Measurements from ENCODE around the gene KNSTRN.

Gene KNSTRN

DNA sequence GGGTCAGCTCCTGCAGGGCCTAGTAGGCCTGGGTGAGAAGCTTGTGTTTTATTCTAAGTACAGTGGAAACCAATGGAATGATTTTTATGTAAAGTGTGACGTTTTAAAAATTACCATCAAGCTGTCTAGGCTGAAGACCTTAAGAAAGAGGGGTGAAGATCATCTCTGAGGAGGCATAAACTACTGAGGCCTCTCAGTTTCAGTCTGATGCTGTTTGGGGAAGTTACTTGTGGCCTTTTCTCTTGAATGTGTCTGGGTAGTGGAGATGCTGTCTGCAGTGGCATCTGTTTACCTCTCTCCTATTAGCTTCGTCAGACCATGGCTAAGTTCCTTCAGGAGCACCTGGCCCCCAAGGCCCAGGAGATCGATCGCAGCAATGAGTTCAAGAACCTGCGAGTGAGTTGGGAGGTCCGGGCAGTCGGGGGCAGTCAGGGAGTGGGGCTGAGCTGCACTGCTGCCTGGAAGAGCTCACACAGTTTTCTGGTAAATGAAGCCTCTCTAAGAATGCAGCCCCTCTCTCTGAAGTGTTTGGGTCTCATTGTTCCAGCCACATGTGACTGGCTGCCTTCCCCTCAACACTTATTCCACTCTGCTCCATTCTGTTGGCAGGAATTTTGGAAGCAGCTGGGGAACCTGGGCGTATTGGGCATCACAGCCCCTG lies 24.9 kb downstream of the KNSTRN start:
- no peak for DNase-seq

DNA sequence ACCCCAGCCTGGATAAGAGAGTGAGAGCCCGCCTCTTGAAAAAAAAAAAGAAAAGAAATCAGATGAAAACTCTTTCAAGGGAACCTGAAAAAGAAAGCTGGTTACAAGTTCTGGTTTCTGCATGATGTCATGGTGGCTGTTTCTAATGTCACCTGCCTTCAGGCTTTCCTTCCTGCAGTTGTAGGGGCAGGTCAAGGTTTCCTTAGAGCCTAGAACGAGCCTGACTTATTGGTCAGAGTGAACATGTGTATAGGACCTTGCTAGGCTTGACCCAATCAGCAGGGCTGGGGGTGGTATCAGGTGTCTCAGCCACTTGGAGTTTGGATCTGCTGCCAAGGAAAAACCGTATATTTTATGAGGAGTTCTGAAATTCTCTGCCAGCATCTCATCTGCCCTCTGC lies 26.8 kb downstream of the KNSTRN start:
- no peak for DNase-seq

DNA sequence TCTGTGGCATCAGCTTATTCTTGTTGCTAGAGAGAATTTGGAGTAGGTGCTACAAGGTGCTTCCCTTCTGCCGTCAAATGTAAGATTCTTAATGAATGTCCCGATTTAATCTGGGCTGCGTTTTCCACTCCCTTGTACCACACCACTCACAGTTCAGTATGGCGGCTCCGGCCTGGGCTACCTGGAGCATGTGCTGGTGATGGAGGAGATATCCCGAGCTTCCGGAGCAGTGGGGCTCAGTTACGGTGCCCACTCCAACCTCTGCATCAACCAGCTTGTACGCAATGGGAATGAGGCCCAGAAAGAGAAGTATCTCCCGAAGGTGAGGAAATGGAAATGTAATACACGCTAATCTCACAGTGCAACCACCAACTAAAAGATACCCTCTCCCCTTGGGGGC lies 28.0 kb downstream of the KNSTRN start:
- DNase-seq, result no peak

DNA sequence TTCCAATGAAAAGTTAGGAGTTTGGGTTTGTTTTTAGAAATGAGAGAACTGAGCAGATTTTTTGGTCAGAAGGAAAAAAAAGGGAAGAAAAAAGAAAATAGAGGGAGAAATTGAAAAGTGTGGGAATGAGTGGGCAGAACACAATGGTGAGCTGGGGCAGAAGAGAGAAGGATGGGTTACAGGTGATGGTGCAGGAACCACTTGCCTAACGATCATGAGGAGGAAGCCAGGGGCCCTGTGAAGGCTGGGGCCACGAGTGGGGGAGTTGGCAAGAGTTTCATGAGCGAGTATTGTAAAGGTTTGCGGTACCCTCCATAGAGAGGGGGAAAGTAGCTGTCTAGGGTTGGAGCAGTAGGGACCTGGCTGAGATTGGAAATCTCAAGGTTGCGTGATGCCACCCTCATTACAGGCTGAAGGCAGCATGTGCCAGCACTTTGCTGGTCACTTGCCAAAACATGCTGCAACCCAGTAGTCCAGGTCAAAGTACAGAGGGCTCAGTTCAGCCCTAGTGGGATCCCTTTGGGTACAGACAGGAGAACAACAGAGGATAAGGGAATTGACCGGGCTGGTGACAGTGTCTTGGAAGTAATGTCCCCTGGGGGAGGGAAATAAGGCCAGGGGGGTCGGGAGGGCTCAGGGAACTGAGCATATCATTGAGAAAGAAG lies 29.7 kb downstream of the KNSTRN start:
- DNase-seq, result no peak

DNA sequence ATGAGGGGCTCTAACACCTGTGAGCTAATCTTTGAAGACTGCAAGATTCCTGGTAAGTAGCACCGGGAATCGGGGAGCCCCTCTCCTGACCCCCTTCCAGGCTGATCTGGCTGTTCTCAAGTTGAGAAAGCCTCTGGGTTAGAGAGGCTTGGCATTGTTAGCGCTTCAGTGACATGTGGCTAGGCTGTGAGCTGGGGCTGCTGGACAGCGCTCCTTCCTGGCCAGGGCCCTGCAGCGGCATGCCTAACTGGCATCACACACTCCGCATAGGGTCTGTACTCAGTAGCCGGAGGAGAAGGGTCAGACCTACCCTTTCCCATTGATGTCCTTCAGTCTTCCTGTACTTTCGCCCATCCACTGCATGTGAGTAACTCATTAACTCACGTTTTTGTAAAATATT lies 30.5 kb downstream of the KNSTRN start:
- DNase-seq, result no peak

DNA sequence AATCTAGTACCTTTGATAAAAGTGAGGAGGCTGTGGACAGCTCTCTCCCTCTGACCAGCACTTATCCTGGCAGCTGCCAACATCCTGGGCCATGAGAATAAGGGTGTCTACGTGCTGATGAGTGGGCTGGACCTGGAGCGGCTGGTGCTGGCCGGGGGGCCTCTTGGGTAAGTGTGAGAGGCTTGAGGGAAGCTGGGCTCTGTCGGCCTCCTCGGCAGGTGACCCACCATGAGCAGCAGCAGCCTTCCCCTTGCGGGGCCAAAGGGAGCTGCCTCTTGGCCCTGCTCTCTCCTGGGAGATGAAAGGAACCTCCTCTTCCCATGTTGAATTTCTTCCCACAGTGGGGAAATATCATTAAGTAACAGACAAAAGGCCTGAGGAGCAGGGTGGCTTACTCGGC lies 32.3 kb downstream of the KNSTRN start:
- no peak for DNase-seq

DNA sequence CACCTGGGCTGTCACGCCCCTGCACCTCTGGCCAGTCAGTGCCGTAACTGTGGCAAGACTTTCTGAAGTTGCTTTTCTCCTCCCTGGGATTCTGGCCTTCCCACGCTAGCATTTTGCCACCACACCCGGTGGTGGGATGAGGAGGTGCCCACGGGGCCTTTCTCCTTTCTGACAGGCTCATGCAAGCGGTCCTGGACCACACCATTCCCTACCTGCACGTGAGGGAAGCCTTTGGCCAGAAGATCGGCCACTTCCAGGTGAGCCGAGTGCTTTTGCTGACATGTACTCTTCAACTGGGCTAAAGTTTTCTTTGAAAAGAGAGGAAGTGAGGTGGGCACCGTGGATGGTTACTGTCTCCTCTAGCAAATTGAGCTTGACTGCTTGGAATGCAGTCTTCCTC lies 32.7 kb downstream of the KNSTRN start:
- DNase-seq, result no peak

DNA sequence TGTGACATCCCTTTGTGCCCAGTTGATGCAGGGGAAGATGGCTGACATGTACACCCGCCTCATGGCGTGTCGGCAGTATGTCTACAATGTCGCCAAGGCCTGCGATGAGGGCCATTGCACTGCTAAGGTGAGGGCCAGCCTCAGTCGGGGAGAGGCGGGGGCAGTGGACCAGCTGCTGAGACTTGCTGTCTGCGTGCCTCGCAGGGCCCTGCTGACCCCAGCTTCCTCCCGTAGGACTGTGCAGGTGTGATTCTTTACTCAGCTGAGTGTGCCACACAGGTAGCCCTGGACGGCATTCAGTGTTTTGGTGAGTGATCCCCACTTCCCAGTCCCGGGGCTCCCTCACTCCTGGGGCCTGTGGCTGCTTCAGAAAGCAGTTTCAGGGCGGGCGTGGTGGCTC lies 33.5 kb downstream of the KNSTRN start:
- no peak for DNase-seq

DNA sequence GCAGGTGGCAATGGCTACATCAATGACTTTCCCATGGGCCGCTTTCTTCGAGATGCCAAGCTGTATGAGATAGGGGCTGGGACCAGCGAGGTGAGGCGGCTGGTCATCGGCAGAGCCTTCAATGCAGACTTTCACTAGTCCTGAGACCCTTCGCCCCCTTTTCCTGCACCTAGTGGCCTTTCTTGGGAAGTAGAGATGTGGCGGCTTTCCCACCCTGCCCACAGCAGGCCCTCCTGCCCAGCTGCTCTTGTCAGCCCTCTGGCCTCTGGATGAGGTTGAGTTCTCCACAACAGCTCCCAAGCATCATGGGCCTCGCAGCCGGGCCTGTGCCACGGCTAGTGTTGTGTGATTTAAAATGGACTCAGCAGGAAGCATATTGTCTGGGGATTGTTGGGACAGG lies 35.6 kb downstream of the KNSTRN start:
- no peak for DNase-seq

DNA sequence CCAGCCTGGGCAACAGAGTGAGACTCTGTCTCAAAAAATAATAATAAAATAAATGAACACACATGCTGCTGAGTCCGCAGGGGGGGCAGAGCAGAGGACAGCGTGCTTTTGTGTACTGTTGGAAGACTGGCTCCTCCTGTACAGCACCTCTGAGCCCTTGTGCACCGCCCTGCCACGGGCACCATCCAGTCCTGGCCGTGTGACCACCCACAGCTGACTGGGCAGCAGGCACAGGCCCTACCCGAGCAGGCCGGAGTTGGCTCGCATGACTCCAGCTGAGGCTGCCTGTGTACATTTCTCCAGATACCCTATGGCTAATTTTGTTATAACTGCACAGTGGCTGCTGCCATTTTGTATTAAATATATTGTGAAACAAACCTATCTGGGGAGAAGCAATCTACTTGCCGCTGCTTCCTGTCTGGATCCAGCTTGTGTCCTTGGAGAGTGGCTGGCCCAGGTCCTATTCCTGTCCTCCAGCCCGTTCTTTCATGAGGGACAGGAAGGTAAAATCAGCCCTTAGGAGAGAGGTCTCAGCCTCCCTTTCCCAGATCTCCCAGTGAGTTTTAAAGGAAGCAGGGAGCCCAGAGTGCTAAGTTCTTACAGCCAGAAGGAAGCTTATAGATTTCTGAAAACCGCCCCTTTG lies 37.7 kb downstream of the KNSTRN start:
- no peak for DNase-seq

DNA sequence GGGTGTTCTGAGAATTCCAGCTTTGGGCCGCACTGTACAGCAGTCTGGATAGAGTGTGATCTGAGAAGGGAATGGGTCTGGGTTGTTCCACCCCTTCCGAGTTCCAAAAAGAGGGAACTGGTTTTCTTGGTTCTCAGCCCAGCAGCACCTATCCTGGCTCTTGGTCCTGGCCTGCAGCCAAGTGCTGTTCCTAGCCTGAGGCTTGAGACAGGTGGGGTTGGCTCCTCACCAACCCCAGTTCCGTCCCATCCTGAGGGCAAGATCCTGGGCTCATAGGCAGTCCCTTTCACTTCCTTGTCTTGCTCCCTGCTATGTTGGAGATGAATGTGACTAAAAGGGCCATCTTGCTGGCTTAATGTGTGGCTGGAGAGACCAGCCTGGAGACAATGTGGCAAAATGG lies 38.3 kb downstream of the KNSTRN start:
- no peak for DNase-seq

DNA sequence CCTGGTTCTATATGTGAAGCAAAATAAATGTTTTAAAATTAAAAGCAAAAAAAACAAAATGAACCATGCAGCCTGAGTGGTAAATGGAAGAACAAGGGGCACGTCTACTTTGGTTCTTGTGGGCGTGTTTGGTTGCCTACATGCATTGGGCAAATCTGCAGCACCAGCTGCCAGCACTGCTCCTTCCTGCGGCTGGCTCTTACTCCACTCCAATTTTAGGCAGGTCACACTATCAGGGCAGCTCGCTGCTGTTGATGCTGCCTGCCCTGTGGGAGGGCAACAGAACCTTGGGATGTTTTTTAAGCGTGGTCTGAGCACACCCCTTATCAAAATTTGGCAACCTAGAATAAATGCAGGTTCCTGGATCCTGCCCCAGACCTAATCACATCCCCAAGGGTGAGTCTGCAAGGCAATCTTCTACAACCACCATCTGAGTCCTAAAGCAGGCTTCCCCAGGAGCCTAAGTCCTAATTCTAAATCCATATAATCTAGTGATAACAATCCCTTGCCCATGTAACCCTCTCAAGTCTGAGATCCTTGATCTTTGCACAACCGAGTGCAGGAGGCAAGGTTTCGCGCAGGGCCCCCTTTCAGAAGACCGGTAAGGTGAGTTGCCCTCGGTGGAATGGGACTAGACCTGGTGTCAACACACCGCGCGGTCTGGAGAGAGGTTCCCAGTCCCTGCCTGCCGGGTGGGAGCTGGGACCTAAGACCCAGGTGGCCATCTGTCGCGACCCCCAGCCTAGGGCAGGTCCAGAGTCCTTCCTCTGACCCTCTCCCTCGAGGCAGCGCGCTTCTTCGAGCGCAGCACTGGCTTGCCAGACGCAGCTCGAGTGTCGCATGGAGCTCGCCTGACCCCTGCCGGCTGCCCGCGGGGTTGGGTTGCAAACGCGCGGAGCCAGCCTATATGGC lies 39.0 kb downstream of the KNSTRN start:
- DNase-seq, result peak; percentile 57

DNA sequence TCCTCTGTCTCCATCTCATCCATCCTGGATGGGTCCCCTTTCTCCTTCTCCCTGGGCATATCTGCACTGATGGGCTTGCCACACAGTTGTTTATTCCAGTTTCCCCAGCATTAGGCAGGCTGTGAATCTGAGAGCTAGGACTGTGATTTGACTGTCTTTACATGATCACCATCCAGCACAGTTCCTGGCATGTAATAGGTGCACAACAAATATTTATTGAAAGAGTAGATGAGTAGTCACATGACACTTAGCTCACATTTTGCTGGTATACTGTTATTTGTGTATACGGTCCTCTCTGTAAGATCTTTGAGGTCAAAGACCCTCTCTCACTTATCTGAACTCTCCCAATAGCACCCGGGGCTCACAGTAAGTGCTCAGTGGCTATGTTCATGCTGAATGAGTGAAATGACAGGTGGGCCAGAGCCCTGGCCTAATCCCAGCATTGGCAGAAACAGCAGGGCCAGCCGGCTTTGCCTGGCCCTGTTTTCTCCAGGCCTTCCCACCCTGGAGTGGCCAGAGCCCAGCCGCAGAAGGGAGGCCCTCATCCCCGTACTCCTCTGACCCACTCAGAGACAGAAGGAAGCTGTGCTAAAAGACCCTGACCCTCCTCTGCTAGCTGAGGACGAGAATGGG lies 42.1 kb downstream of the KNSTRN start:
- DNase-seq, result no peak

DNA sequence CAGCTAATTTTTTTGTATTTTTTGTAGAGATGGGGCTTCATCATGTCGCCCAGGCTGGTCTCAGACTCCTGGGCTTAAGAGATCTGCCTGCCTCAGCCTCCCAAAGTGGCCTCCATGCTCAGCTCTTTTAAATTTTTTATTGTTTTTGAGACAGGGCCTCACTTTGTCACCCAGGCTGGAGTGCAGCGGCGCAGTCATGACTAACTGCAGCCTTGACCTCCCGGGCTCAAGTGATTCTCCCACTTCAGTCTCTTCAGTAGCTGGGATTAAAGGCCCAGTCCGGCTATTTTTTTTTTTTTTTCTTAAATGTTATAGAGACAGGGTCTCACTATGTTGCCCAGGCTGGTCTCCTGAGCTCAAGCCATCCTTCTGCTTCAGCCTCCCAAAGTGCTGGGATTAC lies 43.2 kb downstream of the KNSTRN start:
- DNase-seq, result no peak

DNA sequence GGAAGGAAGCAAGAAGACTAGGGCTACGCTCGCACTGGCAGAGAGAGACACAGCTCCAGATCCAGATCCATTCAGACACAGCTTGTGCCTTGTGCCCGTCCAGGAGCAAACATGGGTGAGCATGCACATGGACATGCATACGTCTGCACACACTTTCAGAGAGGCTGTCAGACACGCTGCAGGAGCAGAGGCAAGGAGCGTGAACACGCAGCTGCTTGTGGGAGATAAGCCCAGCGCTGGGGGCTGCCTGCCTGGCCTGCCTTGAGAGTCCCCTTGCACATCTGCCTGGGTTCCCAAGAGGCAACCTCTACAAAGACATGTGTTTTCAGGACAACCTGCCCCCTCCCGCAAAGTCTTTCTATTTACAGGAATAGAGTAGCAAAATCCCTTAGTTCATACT lies 44.7 kb downstream of the KNSTRN start:
- no peak for DNase-seq

DNA sequence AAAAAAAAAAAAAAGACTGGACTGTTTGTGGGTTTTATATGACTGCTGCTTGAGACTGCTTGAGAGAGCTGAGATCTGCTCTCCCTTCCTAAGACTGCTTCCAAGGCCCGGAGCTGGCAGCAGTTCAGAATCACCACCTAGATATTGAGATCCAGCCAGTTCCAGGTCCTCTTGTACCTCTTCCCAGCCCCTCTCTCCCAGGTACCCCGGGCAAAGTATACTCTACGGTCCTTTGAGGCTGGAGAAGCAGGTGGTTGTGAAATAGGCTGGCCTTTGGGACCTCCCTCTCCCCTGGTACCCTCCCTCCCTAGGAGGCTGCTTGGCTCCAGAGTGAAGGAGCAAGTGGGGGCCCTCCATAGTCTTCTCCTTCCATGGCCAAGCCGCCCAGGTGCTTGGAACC lies 45.7 kb downstream of the KNSTRN start:
- DNase-seq, result no peak

DNA sequence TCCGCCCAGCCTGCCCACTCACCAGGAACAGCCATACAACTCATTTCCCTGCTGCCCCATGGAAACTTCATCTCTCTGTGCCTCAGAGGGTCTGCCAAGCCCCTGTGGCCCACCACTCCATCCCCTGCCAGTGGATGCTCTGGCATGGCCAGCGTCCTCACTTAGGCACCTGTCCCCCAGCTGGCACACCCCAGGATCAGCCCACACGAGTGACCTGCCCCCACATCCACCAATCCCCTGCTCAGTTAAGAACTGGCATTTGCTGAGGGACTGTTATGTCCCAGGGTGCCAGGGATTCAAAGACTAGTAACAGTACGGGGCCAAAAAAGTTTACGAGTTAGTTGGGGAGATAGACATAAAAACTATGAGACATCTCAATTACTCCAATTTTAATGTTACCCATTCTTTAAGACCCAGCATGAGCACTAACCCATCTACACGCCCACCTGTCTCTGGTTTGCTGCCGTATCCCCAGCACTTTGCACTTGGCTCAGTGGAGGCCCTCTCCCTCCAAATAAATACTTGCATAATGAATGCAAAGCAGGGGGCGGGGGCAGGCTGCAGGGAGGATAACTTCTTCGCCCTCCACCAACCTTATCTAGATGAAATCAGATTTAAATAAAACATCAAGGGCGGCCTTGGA lies 46.7 kb downstream of the KNSTRN start:
- no peak for DNase-seq

DNA sequence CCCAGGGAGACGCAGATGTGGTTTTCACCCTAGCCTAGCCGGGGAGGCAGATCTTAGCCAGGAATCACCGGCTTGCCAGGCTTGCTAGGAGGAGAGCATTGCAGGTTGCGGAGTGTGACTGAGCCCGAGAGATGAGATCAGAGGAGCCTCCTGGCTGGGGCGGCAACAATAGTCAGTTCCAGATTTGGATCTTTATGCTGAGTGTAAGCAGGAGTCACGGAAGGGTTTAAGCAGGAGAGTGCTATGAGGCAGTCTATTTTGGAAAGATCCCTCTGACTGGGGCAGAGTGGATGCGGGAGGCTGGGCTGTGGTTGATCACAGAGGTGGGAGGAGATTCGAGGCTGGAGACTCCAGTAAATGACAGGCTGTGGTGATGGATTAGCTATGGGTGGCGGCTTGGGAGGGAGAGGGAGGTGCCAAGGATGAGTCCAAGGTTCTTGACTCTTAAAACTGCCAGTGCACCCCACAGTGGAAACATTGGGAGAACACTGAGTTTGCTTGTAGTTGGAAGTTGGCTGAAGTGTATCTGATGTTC lies 47.8 kb downstream of the KNSTRN start:
- peak; percentile 63 for DNase-seq

DNA sequence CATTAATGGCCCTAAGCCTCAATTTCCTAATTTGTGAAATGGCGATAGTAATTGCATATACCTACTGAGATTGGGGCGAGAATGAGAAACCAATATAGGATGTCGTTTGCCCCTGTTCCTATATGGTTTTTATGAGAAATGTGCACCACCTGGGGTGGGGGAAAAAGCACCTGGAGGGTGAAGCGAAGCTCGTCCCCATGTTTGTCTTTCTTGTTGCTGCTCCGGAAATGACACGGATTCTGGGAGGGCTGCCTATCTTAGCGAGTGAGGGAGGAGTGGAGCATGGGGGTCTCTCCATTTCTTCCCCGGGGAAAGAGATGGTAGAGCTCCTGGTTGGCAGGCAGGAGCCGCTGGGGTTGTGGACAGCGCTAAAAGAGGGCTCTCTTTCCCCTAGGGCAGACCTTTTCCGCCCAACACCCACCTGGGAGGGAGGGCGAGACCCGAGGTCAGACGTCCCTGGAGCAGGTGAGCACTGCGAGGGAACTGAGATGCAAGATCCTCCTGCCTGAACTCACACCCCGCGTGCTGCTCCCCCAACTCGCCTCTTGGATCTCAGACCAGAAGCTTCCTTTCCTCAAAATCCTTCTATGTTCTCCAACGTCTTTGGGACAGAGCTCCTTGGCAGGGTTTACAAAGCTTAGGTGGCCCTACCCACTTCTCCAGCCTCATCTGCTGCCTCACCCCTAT lies 52.6 kb downstream of the KNSTRN start:
- DNase-seq, result no peak

DNA sequence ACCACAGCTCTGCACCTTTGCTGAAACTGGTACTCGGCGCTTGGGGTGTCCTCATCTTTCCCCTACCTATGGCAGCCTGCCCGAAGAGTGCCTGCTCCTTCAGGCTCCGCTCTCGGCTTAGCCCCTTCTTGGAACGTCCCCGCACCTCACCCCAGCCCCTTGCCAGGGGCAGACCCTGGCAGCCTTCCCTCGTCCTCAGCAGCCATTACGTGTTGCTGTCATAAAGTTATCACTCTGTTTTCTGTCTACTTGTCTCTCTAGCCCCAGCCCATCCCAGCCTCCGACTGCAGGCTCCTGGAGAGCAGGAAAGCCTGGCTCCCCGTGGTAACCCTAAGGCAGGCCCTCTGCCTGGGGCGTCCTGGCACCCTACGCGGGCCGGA lies 53.2 kb downstream of the KNSTRN start:
- no peak for DNase-seq

DNA sequence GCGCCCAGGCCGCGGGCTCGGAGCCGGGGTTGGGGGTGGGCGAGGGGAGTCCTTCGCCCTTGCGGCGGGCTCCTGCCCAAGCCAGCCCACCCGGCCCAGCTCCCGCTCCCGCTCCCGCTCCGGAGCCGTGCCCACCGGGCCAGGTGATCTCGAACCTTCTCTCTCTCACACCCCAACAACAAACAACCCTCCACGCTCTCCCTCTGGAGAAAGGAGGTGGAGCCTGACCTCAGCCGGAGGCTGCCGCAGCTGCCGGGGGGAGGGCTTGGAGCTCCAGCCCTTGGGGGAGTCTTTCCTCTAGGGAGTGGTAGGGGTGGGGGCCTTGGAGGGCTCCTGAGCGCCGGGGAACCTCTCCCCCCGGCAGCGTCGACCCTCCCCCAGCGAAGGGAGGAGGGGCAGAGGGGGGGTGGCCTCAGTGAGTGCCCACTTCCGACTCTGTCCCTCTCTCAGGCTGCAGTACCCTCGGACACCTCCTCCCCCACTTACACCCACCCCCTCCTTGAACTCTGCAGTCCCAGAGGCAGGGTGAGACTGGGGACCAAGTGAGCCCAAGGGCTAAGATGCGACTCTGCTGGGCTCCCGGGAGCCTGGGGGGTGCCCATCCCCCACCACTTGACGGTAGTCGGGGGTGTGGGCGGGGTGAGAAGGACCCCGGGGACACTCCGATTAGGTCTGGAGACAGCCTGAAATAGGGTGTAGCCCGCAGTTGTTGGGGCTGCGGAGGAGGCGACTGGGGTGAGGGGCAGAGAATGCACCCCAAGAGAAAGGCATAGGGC lies 53.8 kb downstream of the KNSTRN start:
- no peak for DNase-seq

All from fibroblast of skin of right biceps (primary cell).